ENCODE measurements around the gene C11orf16. TPM values are rescaled to one million over a fixed set of nuclear protein-coding genes. Genes with fewer than 3 reads are reported as not detected.

Gene C11orf16
- total RNA-seq, 1 experiment from 2014 or later: not detected

GRCh38 chr11:8967184-8967583, 34.4 kb upstream of the C11orf16 start:
- no TSS peak for BruUV-seq (replicated peaks)
- ChIA-PET POLR2A (ENCODE audit: unreplicated experiment) (no interaction called here), CTCF (no interaction called here)
- H3K27ac ChIP-seq: no peak overlapping the region
- H2AFZ ChIP-seq: no peak overlapping the region
- H3K4me1 ChIP-seq (replicated peaks; ENCODE audit: insufficient read depth): peaks cover 15% of the 10 kb centered on the region
- H3K4me2 ChIP-seq: no peak overlapping the region
- no peaks in the 10 kb centered on the region for H3K9me3 ChIP-seq (ENCODE audit: insufficient read depth, low read depth)
- no peaks in the 10 kb centered on the region for H3K27me3 ChIP-seq (ENCODE audit: insufficient read depth, low read depth)
- H3K9me2 ChIP-seq (ENCODE audit: insufficient read depth): no peaks in the 10 kb centered on the region
- DNase-seq: no peak
- H3K4me3 ChIP-seq: no peak overlapping the region
- intact Hi-C loops (cut with micrococcal nuclease; ENCODE audit: unreplicated experiment): loop anchor here (10.0 kb wide), 2 partner anchors 582 to 742 kb away; no protein-coding TSS in a partner anchor
- H3K79me2 ChIP-seq (ENCODE audit: low read depth): peaks cover 16% of the 10 kb centered on the region
- no peaks in the 10 kb centered on the region for H3K36me3 ChIP-seq (ENCODE audit: low read depth)
- no peaks in the 10 kb centered on the region for H4K20me1 ChIP-seq (ENCODE audit: insufficient read depth)
- no peak for TF ChIP-seq EZH2 (IDR thresholded peaks at IDR 0.05; ENCODE audit: low read depth)
- TF ChIP-seq, protein P1, sequence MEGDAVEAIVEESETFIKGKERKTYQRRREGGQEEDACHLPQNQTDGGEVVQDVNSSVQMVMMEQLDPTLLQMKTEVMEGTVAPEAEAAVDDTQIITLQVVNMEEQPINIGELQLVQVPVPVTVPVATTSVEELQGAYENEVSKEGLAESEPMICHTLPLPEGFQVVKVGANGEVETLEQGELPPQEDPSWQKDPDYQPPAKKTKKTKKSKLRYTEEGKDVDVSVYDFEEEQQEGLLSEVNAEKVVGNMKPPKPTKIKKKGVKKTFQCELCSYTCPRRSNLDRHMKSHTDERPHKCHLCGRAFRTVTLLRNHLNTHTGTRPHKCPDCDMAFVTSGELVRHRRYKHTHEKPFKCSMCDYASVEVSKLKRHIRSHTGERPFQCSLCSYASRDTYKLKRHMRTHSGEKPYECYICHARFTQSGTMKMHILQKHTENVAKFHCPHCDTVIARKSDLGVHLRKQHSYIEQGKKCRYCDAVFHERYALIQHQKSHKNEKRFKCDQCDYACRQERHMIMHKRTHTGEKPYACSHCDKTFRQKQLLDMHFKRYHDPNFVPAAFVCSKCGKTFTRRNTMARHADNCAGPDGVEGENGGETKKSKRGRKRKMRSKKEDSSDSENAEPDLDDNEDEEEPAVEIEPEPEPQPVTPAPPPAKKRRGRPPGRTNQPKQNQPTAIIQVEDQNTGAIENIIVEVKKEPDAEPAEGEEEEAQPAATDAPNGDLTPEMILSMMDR (conservative IDR thresholded peaks at IDR 0.05): no peak
- H3F3A ChIP-seq (ENCODE audit: insufficient read depth, low read depth): no peaks in the 10 kb centered on the region

GRCh38 chr11:8964324-8965320, 31.9 kb upstream of the C11orf16 start, which contains the start of gene TMEM9B:
TSS of gene TMEM9B (minus strand) at chr11:8964442. CDS start at chr11:8964313, 129 bp downstream.
- Histone ChIP-seq H3K27me3 (ENCODE audit: insufficient read depth, low read depth) (no peaks in the 10 kb centered on the region), H3K9me3 (ENCODE audit: insufficient read depth, low read depth) (no peaks in the 10 kb centered on the region), H3K36me3 (ENCODE audit: low read depth) (no peaks in the 10 kb centered on the region), H2AFZ (peak within 1 kb of the TSS; percentile 90), H3K79me2 (ENCODE audit: low read depth) (peaks cover 22% of the 10 kb centered on the region), H4K20me1 (ENCODE audit: insufficient read depth) (no peaks in the 10 kb centered on the region), H3K27ac (peak within 1 kb of the TSS; percentile 77), H3K4me2 (peak within 1 kb of the TSS; percentile 92), H3K4me3 (peak within 1 kb of the TSS; percentile 59), H3K4me1 (replicated peaks; ENCODE audit: insufficient read depth) (peaks cover 15% of the 10 kb centered on the region), H3F3A (ENCODE audit: insufficient read depth, low read depth) (no peaks in the 10 kb centered on the region), H3K9me2 (ENCODE audit: insufficient read depth) (no peaks in the 10 kb centered on the region)
- TF ChIP-seq EZH2 (IDR thresholded peaks at IDR 0.05; ENCODE audit: low read depth): no peak
- TF ChIP-seq, protein P1 (conservative IDR thresholded peaks at IDR 0.05): no peak
- BruUV-seq (replicated peaks): TSS peak; percentile 71
- DNase-seq: peak; percentile 67 to 78
- ChIA-PET CTCF (interaction anchor here (0.6 to 0.7 kb wide), 2 partner anchors 47 to 744 kb away, joined by 3 to 4 read pairs; no protein-coding TSS in a partner anchor), POLR2A (ENCODE audit: unreplicated experiment) (interaction anchor here (0.7 to 0.9 kb wide), 2 partner anchors 97 to 197 kb away, joined by 3 to 8 read pairs; no protein-coding TSS in a partner anchor)
- intact Hi-C loops (cut with micrococcal nuclease; ENCODE audit: unreplicated experiment): loop anchor here (1.0 to 10.0 kb wide), 3 partner anchors 175 to 740 kb away; no protein-coding TSS in a partner anchor

DNA sequence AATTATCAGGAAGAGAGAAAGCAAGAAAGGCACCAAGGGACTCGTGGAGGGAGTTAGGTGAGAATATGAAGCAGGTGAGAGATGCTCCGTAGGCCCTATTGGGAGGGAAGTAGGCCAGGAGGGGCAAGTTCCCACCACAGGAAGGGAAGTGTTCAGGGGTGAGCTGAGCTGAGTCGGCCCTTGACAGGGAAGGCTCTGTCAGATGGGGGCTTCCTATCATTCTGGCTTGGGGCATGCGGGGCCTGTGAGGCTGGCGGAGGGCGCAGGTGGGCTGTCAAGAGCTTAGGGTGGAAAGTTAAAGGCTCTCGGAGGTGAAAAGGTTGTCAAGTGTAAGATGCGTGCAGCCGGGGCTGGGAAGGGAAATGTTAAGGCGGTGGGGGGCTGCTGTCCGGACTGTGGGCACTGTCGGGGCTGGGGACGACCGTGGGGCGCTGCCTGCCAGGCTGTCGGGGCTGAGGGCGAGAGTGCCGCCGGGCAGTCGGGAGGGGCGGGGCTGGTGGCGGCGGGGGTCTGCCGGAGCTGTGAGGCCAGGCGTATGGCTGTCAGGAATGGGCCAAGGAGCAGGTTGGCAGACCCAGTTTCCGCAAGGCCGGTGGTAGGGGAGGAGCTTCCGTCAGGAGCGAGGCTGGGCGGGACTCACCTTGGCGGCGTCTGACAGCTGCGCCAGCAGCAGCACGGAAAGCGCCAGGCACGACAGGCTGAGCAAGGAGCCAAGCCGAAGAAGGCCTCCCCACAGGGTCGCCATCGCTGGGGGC, 31.0 kb upstream of the C11orf16 start:
- ChIA-PET CTCF (no interaction called here), POLR2A (ENCODE audit: unreplicated experiment) (interaction anchor here (0.5 kb wide), 1 partner anchor 246 kb away, joined by 3 read pairs; no protein-coding TSS in a partner anchor)
- no peaks in the 10 kb centered on the region for H3F3A ChIP-seq (ENCODE audit: insufficient read depth, low read depth)
- H3K36me3 ChIP-seq (ENCODE audit: low read depth): no peaks in the 10 kb centered on the region
- no peak for TF ChIP-seq EZH2 (IDR thresholded peaks at IDR 0.05; ENCODE audit: low read depth)
- TF ChIP-seq, protein P1 (conservative IDR thresholded peaks at IDR 0.05): no peak
- peaks cover 15% of the 10 kb centered on the region for H3K4me1 ChIP-seq (replicated peaks; ENCODE audit: insufficient read depth)
- no peaks in the 10 kb centered on the region for H4K20me1 ChIP-seq (ENCODE audit: insufficient read depth)
- no peaks in the 10 kb centered on the region for H3K9me2 ChIP-seq (ENCODE audit: insufficient read depth)
- H3K27me3 ChIP-seq (ENCODE audit: insufficient read depth, low read depth): no peaks in the 10 kb centered on the region
- DNase-seq: peak; percentile 68 to 74
- H3K9me3 ChIP-seq (ENCODE audit: insufficient read depth, low read depth): no peaks in the 10 kb centered on the region
- peak overlapping the region; percentile 59 for H3K4me3 ChIP-seq
- peaks cover 28% of the 10 kb centered on the region for H3K79me2 ChIP-seq (ENCODE audit: low read depth)
- H2AFZ ChIP-seq: peak overlapping the region; percentile 90
- H3K4me2 ChIP-seq: peak overlapping the region; percentile 92
- H3K27ac ChIP-seq: no peak overlapping the region
- no TSS peak for BruUV-seq (replicated peaks)
- intact Hi-C loops (cut with micrococcal nuclease; ENCODE audit: unreplicated experiment): loop anchor here (1.0 to 10.0 kb wide), 3 partner anchors 176 to 739 kb away; no protein-coding TSS in a partner anchor

Measured in PC-9 (cell line).